NCI-H2227 treated with DMSO at 0.1 percent for 48 hours (cell line): Measurements from ENCODE around the gene SAMD15.
"Not testable (repeated sequence)": the region's sequence is repeated elsewhere in the genome, so short reads cannot be mapped to it uniquely, and the experiment has no call there.

ENCODE experiments used
- DNase-seq: peaks from one replicate; lab custom pipeline; 2025; lab: John Stamatoyannopoulos, UW

The SAMD15 gene

DNA sequence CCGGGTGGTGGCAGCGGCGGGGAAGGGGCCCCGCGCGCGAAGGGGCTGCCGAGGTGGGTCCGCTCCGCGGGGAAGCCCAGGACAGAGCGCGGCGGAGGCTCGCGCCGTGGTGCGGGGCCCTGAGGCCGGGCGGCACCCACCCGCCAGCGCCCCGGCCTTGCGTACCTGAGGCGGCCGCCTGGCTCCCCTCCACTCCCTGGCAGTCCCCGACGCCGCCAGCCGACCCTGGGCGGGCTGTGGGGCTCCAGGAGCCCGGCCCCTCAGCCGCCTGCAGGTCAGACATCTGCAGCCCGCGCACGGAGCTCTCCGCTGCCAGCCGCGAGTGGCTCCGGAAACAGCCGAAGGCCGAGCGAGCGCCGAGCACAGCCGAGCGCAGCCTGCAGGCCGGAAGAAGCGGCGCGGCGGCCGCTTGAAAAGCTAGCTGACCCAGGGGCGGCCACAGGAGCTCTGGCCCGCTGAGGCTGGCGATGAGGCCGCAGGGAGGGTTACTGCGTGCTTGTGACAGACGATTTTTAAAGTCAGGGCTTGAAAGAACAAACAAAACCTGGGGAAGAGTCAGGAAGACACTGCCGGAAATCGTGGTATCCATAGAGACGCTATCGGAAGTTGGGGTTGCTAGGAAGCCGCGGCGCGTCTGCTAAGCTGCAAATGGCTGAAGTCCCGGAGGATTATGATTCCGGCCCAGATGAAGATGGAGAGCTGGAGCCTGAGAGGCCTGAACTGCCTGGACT is at the start of gene SAMD15, which contains the start of gene TMED8:
TSS of gene SAMD15 (plus strand) at position 609 of the 731 bp plus-strand sequence. CDS start at position 649, 40 bp downstream.
TSS of gene TMED8 (minus strand) at position 324 of the 731 bp plus-strand sequence. CDS start at position 283, 41 bp downstream.
- DNase-seq = peak; percentile 81

DNA sequence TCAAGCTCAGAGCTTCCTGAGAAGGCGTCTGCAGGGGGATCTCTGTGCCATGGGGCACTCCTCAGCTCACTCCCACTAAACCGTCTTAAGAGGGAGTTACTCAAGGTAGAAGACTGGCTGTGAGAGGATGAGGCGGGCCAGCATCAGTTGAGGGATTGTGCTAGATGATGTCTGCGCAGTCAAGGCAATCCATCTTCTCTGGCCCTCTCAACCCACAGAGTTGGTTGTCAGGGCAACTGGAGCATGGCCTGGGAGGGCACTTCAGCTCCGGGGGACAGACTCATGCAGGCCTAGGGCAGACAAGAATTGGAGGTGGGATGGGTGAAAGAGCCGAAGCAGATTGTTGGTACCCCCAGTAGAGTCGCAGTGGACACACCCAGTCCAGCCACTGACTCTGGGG is 47.3 kb upstream of the SAMD15 start:
- no peak for DNase-seq

- DNase-seq = no peak
Observed at GRCh38 chr14:77335576-77335975, 41.6 kb upstream of the SAMD15 start.

DNA sequence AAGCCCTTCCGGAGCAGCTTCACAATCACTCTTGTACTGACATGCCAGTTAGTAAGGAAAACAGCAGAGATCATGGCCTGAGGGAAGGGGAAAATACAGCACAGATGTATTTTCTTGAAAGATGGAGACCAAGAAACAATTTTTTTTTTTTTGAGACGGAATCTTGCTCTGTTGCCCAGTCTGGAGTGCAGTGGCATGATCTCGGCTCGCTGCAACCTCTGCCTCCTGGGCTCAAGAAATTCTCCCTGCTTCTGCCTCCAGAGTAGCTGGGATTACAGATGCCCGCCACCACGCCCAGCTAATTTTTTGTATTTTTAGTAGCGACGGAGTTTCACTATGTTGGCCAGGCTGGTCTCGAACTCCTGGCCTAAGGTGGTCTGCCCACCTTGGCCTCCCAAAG is 39.9 kb upstream of the SAMD15 start:
- not testable (repeated sequence) for DNase-seq

DNA sequence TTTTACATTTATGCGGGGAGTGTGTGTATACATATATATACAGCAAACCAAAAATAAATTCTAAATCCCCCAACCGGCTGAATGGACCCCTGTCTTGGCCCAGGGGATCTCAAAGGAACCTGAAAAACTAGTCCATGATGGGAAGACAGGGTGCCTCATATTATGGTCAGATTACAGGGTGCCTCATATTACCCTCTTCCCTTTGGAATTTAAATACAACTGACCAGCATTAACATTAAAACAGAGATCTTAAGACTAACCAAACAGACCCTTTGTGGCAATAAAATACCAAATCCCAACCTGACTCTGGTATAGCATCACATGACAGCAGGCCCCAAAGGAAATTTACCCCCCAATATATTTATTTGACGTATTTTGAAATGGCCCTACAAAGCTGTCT is 39.3 kb upstream of the SAMD15 start:
- DNase-seq = no peak

- no peak for DNase-seq
Observed at GRCh38 chr14:77338302-77338701, 38.9 kb upstream of the SAMD15 start.

GRCh38 chr14:77339407-77339806 is 37.8 kb upstream of the SAMD15 start:
- DNase-seq = no peak

DNA sequence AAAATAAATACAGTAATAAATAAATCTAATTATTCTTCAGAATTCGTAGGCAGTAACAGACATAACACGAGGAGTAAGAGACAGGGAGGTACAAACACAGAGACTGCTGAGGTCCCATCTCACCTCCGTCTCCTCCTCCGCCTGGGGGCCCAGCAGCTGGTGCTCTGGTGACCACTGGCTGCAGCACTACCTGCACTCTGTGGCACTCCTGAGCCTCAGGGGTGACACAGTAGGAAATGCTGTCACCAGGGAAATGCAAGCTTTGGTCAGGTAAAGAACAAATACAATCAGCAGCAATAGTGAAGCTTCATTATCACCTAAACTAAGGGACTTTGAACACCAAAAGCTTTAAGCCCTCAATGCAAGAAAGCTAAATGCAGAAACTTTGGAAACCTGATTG is 36.8 kb upstream of the SAMD15 start:
- DNase-seq = no peak

- no peak for DNase-seq
Observed at GRCh38 chr14:77342726-77343397, 34.3 kb upstream of the SAMD15 start.

GRCh38 chr14:77343662-77344061 is 33.5 kb upstream of the SAMD15 start:
- DNase-seq = no peak

DNA sequence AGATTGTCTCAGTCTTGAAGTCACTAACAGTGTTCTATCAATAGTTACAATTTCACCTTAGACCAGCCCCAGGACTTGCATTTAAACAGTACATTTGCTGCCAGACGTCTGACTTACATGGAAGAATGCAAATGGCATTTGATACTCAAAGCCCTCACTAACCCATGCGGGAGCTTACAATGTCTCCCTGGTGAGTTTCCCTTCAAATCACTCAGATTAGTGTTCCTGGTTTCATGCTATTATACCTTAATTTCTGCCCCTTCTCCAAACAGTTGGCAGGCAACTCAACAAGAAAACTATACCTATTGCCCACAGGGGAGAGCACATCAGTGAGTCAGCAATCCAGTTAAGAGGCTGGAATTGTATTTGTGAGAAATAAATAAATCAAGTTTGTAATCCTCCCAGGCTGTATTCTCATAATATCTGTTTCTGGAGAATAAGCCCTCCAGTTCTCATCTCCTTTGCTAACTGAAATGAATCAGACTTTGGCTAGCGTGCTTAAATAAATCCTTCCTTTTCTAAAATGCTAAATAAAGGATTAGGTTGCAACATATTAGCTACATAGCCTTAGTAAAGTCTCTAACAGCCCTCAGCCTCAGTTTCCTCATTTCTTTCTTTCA is 32.7 kb upstream of the SAMD15 start:
- DNase-seq = peak; percentile 19

GRCh38 chr14:77346495-77346894 is 30.7 kb upstream of the SAMD15 start:
- DNase-seq = no peak

DNA sequence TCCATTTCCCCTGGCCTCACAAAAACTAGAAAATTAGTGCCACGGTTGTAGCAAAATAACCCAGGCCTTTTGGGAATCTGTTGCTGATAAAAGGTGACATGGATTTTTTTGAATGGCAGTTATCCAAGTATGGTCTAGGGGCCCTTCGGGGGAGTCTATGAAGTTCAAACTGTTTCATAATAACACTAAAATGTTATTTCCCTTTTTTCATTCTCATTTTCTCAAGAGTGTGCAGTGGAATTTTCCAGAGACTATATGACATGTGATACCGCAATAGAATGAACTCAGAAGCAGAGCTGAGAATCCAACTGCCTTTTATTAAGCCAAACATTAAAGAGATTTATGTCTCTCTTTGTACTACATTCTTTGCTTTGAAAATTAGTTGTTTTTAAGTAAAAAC is 29.4 kb upstream of the SAMD15 start:
- no peak for DNase-seq

DNA sequence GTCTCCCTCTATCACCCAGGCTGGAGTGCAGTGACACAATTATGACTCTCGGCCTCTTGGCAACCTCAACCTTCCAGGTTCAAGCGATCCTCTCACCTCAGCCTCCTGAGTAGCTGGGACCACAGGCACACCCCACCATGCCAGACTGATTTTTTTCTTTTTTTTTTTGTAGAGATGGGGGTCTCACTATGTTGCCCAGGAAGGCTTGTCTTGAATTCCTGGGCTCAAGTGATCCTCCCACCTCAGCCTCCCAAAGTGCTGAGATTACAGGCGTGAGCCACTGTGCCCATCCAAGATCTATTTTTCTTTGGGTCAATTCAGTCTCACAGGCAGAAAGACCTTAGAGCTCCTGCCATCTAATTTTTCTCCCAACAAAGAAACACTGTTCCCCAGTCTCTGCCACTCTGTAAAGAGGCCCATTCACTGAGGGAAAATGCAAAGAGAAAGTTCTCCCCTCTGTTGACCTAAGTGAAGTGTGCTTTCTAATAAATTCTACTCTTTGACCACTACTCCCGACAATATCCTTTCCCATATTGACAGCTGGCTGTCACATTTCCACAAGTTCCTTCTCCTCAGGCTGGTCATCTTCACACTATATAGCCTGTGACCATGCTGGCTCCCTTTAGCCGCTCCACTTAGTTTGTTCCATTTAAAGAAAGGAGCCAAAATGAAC is 23.6 kb upstream of the SAMD15 start:
- no peak for DNase-seq

- no peak for DNase-seq
Observed at GRCh38 chr14:77355811-77356210, 21.4 kb upstream of the SAMD15 start.

DNA sequence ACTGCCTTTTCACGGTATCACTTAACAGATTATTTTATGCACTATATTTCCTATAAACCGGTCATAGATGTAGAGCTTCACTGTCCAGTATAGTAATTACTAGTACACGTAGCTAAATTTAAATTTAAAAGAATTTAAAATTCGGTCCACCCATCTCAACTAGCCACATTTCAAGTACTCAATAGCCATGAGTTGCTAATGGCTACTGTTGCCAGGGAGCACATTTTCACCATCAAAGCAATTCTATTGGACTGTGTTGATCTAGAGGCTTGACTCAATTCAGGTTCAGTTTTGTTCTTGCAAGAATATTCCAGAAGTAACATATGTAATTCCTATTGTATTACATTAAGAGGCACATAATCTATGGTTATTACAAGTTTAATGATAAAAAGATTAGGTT is 20.3 kb upstream of the SAMD15 start:
- DNase-seq = no peak

DNA sequence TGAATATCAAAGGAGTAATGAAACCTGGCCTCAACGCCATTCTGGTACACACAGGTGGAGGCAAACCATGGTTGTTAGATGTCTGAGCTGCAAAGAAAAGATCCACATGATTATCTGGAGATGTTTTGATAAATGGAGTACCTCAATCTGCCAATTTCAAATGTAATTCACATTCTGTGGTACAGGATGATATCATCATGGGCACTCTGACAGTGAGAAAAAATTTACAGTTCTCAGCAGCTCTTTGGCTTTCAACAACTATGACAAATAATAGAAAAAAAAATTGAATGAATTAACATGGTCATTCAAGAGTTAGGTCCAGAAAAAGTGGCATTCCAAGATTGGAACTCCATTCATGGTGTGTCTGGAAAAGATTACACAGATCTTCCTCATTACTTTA is 17.6 kb upstream of the SAMD15 start:
- DNase-seq = no peak

DNA sequence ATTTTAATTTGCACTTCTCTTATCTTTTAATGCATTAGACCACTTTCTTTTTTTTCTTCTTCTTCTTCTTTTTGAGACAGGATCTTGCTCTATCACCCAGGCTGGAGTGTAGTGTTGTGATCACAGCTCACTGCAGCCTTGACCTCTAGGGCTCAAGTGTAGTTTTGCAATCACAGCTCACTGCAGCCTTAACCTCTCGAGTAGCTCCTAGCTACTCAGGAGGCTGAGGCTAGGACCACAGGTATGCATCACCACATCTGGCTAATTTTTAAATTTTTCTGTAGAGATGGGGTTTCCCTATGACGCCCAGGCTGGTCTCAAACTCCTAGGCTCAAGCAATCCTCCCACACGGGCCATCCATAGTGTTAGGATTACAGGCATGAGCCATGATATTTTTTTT is 13.0 kb upstream of the SAMD15 start:
- no peak for DNase-seq

DNA sequence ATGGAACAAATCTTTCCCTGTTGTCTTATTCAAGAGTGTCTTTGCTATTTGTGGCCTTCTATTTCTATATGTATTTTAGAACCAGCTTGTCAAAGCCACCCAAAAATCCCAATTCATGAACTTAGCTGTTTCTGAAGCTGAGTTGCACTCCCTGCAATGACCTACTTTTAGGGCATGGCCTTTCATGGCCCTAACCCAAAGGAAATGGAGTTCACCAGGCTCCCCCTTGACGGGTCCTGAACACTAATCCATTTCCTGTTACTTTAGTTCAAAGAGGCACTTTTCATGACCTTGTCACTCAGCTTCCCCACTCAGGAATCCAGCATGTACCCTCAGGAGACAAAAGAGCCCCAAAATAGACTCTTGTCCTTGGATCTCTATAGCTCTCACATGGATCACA is 7.9 kb upstream of the SAMD15 start:
- no peak for DNase-seq

DNA sequence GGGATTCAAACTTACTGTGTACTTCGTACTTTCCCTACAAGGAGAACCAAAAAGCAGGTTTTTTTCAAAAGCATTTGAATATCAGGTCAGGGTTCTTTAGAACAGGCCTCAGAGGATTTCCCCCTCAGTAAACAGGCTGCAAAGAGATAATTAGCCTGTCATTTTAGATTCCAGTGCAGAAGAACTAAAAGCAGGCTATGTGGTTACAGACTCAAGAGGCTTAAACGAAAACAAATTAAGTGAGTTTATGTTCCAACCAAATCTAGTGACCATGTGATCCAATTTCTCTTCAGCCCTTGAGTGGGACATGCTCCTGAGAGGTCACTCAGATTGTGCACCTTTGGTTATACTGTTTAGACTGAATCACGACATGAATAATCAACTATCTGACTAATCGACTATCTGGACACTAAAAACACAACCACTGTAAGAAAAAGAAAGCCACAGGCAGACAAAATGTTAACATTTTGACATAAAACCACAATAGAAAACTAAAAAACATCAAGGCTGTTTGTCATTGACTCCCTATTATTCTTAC is 4.8 kb upstream of the SAMD15 start:
- DNase-seq = peak; percentile 59

- no peak for DNase-seq
Observed at GRCh38 chr14:77375164-77375950, 1.8 kb upstream of the SAMD15 start.
